Natural killer cell (primary cell): ENCODE measurements around the gene AUTS2. TPM values are rescaled to one million over a fixed set of nuclear protein-coding genes. Genes with fewer than 3 reads are reported as not detected.

Experiments
- ATAC-seq, 3 donors: fragments of 150-1000 bp in 2 of 3; fragments of 200-7000 bp in 1 of 3; cut with Tn5 transposase; 1 replicate in 1 of 3; 2 replicates in 2 of 3; pipeline ENCODE4 v1.10.0; 2021; ENCODE audit warnings: mild to moderate bottlenecking in 2 of 3, moderate library complexity in 2 of 3
- DNase-seq, 2 donors: peaks; one replicate each; pipeline versions ENCODE4 v3.0.0 to v3.0.0-alpha.2; 2013 to 2021; ENCODE audit warnings: mixed read lengths in 1 of 2
- H3K27ac ChIP-seq: one replicate; pipeline ENCODE4 v1.5.1; 2013; ENCODE audit warnings: mild to moderate bottlenecking, low read length
- H3K27me3 ChIP-seq: one replicate; pipeline ENCODE4 v1.6.1; 2013; ENCODE audit warnings: low read length; ENCODE audit not compliant: control insufficient read depth, insufficient read depth
- H3K36me3 ChIP-seq: one replicate; pipeline ENCODE4 v1.6.1; 2013; ENCODE audit warnings: low read length; ENCODE audit not compliant: control insufficient read depth, insufficient read depth
- H3K4me1 ChIP-seq: one replicate; pipeline ENCODE4 v1.6.1; 2013; ENCODE audit warnings: low read length; ENCODE audit not compliant: control insufficient read depth, insufficient read depth
- H3K4me3 ChIP-seq: one replicate; pipeline ENCODE4 v1.5.1; 2013; ENCODE audit warnings: low read length
- H3K9me3 ChIP-seq: one replicate; pipeline ENCODE4 v1.6.1; 2013; ENCODE audit warnings: low read length; ENCODE audit not compliant: control insufficient read depth, insufficient read depth
- H3K27ac Mint-ChIP-seq, 2 donors: one replicate each; pipeline ENCODE4 v1.8.0; 2022; ENCODE audit warnings: mild to moderate bottlenecking in 2 of 2, mixed read lengths in 2 of 2, moderate library complexity in 1 of 2
- H3K27me3 Mint-ChIP-seq, 2 donors: one replicate each; pipeline ENCODE4 v1.8.0; 2022; ENCODE audit warnings: low read depth in 2 of 2, mixed read lengths in 2 of 2
- H3K36me3 Mint-ChIP-seq: one replicate; pipeline ENCODE4 v1.8.0; 2022; ENCODE audit warnings: mixed read lengths
- H3K4me1 Mint-ChIP-seq, 2 donors: one replicate each; pipeline ENCODE4 v1.8.0; 2022; ENCODE audit warnings: mixed read lengths in 2 of 2
- H3K4me3 Mint-ChIP-seq: one replicate; pipeline ENCODE4 v1.8.0; 2022; ENCODE audit warnings: mild to moderate bottlenecking, moderate library complexity, mixed read lengths
- H3K9me3 Mint-ChIP-seq, 2 donors: one replicate each; pipeline ENCODE4 v1.8.0; 2022; ENCODE audit warnings: mixed read lengths in 2 of 2
- WGBS: methylation state at CpG from one replicate; pipeline ENCODE4 v1.1.7; 2013; ENCODE audit warnings: missing lambda C conversion rate; ENCODE audit not compliant: insufficient coverage; 5-methylcytosine and 5-hydroxymethylcytosine counted together
- intact Hi-C: fragments of 100-400 bp; cut with micrococcal nuclease; formaldehyde crosslinking; loops from one replicate; pipeline ENCODE4 v1.14.2; 2022
- total RNA-seq, 4 donors: library from RNA; stranded (reverse); fragments of 120-200 nt in 1 of 4; gene quantifications; one replicate each; pipeline versions ENCODE4 v1.2.3 to v1.2.4, GENCODE V29; 2013 to 2022
- TF ChIP-seq, protein P1 (sequence below): fragments of 200-600 bp; IDR thresholded peaks from one replicate; pipeline ENCODE4 v1.8.0; 2022; ENCODE audit warnings: antibody characterized with exemption

The AUTS2 gene
- total RNA-seq, 3 donors from 2014 or later (not counting 1 experiment from before 2014, with no cell fraction given) = 147 to 197 (median 155) TPM

DNA sequence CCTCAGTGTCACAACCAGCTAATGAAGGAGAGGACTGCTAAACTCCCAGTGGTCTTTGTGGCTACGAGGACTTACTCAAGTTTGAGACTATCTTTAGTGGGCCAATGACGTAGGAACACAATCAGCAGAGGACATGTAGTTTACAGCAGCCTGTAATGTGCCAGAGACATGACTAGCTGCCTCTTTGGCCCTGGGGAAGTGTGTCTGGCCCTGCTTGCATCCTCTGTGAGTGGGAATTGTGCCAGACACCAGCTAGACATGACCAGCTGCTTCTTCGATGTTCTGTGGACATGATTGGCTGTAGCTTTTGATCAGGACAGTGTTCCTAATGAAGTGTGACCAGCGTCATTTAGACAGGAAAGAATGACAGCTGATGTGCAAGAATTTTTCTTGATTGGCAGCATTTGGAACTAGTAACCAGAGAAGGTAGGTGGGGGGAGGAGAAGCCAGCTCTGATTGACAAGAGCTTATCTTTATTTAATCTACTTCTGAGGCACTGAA is 141.7 kb downstream of the AUTS2 start:
- H3K4me3 Mint-ChIP-seq = no peak overlapping the region
- DNase-seq = no peak
- no peak overlapping the region for H3K27ac Mint-ChIP-seq
- H3K27me3 Mint-ChIP-seq = no peaks in the 10 kb centered on the region
- Histone ChIP-seq H3K27ac (no peak overlapping the region), H3K27me3 (no peaks in the 10 kb centered on the region), H3K4me3 (no peak overlapping the region), H3K9me3 (no peaks in the 10 kb centered on the region), H3K4me1 (peaks cover 3% of the 10 kb centered on the region), H3K36me3 (no peaks in the 10 kb centered on the region)
- no peaks in the 10 kb centered on the region for H3K36me3 Mint-ChIP-seq
- peaks cover 6 to 12% of the 10 kb centered on the region in 2 donors for H3K4me1 Mint-ChIP-seq
- peak in 2 of 3 donors; percentile 24 to 45 for ATAC-seq
- TF ChIP-seq, protein P1, sequence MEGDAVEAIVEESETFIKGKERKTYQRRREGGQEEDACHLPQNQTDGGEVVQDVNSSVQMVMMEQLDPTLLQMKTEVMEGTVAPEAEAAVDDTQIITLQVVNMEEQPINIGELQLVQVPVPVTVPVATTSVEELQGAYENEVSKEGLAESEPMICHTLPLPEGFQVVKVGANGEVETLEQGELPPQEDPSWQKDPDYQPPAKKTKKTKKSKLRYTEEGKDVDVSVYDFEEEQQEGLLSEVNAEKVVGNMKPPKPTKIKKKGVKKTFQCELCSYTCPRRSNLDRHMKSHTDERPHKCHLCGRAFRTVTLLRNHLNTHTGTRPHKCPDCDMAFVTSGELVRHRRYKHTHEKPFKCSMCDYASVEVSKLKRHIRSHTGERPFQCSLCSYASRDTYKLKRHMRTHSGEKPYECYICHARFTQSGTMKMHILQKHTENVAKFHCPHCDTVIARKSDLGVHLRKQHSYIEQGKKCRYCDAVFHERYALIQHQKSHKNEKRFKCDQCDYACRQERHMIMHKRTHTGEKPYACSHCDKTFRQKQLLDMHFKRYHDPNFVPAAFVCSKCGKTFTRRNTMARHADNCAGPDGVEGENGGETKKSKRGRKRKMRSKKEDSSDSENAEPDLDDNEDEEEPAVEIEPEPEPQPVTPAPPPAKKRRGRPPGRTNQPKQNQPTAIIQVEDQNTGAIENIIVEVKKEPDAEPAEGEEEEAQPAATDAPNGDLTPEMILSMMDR = no peak
- intact Hi-C loops = no loop called here
- 28% methylated on average over 4 of the region's 4 CpGs for WGBS
- H3K9me3 Mint-ChIP-seq = no peaks in the 10 kb centered on the region

DNA sequence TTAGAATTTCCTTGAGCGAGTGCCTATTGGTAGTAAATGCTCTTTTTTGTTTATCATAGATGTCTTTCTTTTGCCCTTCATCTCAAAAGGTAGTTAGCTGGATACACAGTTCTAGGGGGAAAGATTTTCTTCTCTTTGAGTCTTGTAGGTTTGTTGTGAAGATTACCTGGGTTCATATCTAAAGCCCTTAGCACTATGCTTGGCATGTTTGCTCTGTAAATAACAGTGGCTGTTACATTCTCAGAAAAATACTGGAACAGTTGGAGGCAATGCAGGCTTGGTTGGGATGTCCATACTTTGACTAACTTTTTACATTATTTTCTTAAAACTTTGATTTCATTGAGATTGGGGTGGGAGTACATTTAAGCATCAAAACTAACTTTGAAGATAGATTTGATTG is 144.0 kb downstream of the AUTS2 start:
- no peak overlapping the region for H3K4me3 Mint-ChIP-seq
- intact Hi-C loops = no loop called here
- TF ChIP-seq, protein P1 = no peak
- no peak overlapping the region for H3K27ac ChIP-seq
- no peak for ATAC-seq
- H3K9me3 ChIP-seq = no peaks in the 10 kb centered on the region
- DNase-seq = no peak
- H3K36me3 ChIP-seq = no peaks in the 10 kb centered on the region
- no peaks in the 10 kb centered on the region for H3K27me3 Mint-ChIP-seq
- H3K4me1 Mint-ChIP-seq = peaks cover 6 to 12% of the 10 kb centered on the region in 2 donors
- WGBS = 100% methylated on average over 1 of the region's 1 CpG
- no peaks in the 10 kb centered on the region for H3K27me3 ChIP-seq
- H3K36me3 Mint-ChIP-seq = no peaks in the 10 kb centered on the region
- no peak overlapping the region for H3K27ac Mint-ChIP-seq
- H3K4me1 ChIP-seq = peaks cover 3% of the 10 kb centered on the region
- H3K4me3 ChIP-seq = no peak overlapping the region
- H3K9me3 Mint-ChIP-seq = no peaks in the 10 kb centered on the region

DNA sequence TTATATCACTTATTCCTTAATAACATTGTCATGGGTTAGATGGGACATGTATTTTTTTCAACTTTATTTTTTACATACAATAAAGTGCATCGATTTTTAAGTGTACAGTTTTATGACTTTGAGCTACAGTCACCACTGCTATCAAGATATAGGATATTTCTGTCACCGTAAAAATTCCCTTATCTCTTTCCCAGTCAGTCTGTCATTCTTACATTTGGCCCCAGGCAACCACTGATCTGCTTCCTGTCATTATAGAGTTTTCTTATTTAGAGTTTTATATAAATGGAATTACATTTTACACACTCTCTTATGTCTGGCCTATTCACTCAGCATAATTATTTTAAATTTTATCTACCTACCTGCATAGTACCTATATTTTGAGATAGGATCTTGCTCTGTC is 145.2 kb downstream of the AUTS2 start:
- H3K27me3 Mint-ChIP-seq = no peaks in the 10 kb centered on the region
- TF ChIP-seq, protein P1 = no peak
- Histone ChIP-seq H3K36me3 (no peaks in the 10 kb centered on the region), H3K27ac (no peak overlapping the region), H3K4me1 (peaks cover under 1% of the 10 kb centered on the region), H3K9me3 (no peaks in the 10 kb centered on the region), H3K27me3 (no peaks in the 10 kb centered on the region), H3K4me3 (no peak overlapping the region)
- no peak overlapping the region for H3K4me3 Mint-ChIP-seq
- DNase-seq (no peak), ATAC-seq (no peak)
- no peaks in the 10 kb centered on the region for H3K9me3 Mint-ChIP-seq
- intact Hi-C loops = no loop called here
- no peaks in the 10 kb centered on the region for H3K36me3 Mint-ChIP-seq
- no peak overlapping the region for H3K27ac Mint-ChIP-seq
- WGBS = 100% methylated on average over 1 of the region's 2 CpGs
- H3K4me1 Mint-ChIP-seq = peaks cover 6 to 9% of the 10 kb centered on the region in 2 donors

DNA sequence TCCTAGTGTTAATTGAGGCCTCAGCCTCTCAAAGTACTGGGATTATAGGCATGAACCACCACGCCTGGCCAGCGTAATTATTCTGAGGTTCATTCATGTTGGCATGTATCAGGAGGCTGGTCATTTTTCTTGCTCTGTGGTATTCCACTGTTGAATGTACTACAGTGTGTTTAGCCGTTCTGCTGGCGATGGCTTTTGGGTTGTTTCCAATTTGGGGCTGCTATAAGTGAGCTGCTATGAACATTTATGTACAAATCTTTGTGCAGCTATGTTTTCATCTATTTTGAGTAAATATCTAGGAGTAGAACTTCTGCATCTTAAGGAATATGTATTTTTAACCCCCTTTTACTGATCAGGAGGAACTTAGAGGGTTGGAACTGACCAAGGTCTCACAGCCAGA is 145.8 kb downstream of the AUTS2 start:
- no peak overlapping the region for H3K27ac Mint-ChIP-seq
- H3K9me3 Mint-ChIP-seq = no peaks in the 10 kb centered on the region
- H3K27ac ChIP-seq = no peak overlapping the region
- H3K4me3 Mint-ChIP-seq = no peak overlapping the region
- no peaks in the 10 kb centered on the region for H3K9me3 ChIP-seq
- no peaks in the 10 kb centered on the region for H3K4me1 ChIP-seq
- no peaks in the 10 kb centered on the region for H3K36me3 ChIP-seq
- H3K27me3 ChIP-seq = no peaks in the 10 kb centered on the region
- peaks cover 5 to 6% of the 10 kb centered on the region in 2 donors for H3K4me1 Mint-ChIP-seq
- H3K27me3 Mint-ChIP-seq = no peaks in the 10 kb centered on the region
- intact Hi-C loops = no loop called here
- no peak overlapping the region for H3K4me3 ChIP-seq
- no peaks in the 10 kb centered on the region for H3K36me3 Mint-ChIP-seq
- WGBS = 95% methylated on average over 4 of the region's 4 CpGs
- DNase-seq = no peak
- TF ChIP-seq, protein P1 = no peak
- no peak for ATAC-seq
